Neutrophil (primary cell): ENCODE data around the gene MAGEH1.
"Not testable (repeated sequence)": the region's sequence is repeated elsewhere in the genome, so short reads cannot be mapped to it uniquely, and the experiment has no call there.

Experiments used
- H3K27ac ChIP-seq: fragments of 200-600 bp; sonication (generic); 2 replicates; pipeline ENCODE4 v1.5.1; 2016; ENCODE audit warnings: mild to moderate bottlenecking, moderate library complexity
- H3K27me3 ChIP-seq: fragments of 200-600 bp; sonication (generic); 2 replicates; pipeline ENCODE4 v1.6.0; 2016; ENCODE audit warnings: mild to moderate bottlenecking
- H3K36me3 ChIP-seq: fragments of 200-600 bp; sonication (generic); 2 replicates; pipeline ENCODE4 v1.5.1; 2017
- H3K4me1 ChIP-seq, 2 experiments: fragments of 200-600 bp in 1 of 2; sonication (generic) in 1 of 2; 1 replicate in 1 of 2; 2 replicates in 1 of 2; pipeline versions ENCODE4 v1.5.1 to v1.6.1; 2013 to 2016; ENCODE audit warnings: low read depth in 1 of 2, low read length in 1 of 2, mild to moderate bottlenecking in 1 of 2, moderate library complexity in 1 of 2; ENCODE audit not compliant: control insufficient read depth in 1 of 2, insufficient read depth in 1 of 2
- H3K4me3 ChIP-seq, 2 experiments: fragments of 200-600 bp in 1 of 2; sonication (generic) in 1 of 2; 1 replicate in 1 of 2; 2 replicates in 1 of 2; pipeline ENCODE4 v1.5.1; 2013 to 2016; ENCODE audit warnings: low read depth in 1 of 2, low read length in 1 of 2, mild to moderate bottlenecking in 1 of 2, moderate library complexity in 1 of 2
- H3K9me3 ChIP-seq: fragments of 200-600 bp; sonication (generic); 2 replicates; pipeline ENCODE4 v1.5.1; 2016
- CTCF ChIP-seq: fragments of 200-600 bp; sonication (generic); IDR thresholded peaks from 2 replicates; pipeline ENCODE4 v1.5.1; 2016; ENCODE audit warnings: antibody characterized with exemption

The MAGEH1 gene

GRCh38 chrX:55451990-55452832, at the start of gene MAGEH1:
TSS of gene MAGEH1 (plus strand) at chrX:55452127. CDS start at chrX:55452375, 248 bp downstream.
- Histone ChIP-seq H3K27ac (no peak within 1 kb of the TSS), H3K4me1 (peaks cover 0 to 12% of the 10 kb centered on the region in 2 experiments), H3K27me3 (peaks cover 6% of the 10 kb centered on the region), H3K36me3 (no peaks in the 10 kb centered on the region), H3K9me3 (no peaks in the 10 kb centered on the region), H3K4me3 (peak within 1 kb of the TSS; percentile 56 to 58)
- no peak for TF ChIP-seq CTCF

GRCh38 chrX:55427079-55427478, 24.8 kb upstream of the MAGEH1 start:
- H3K4me3 ChIP-seq, H3K4me1 ChIP-seq, H3K27me3 ChIP-seq, H3K27ac ChIP-seq, H3K36me3 ChIP-seq, H3K9me3 ChIP-seq: not testable (repeated sequence)

- H3K9me3 ChIP-seq, H3K27me3 ChIP-seq, H3K36me3 ChIP-seq, H3K4me3 ChIP-seq, H3K27ac ChIP-seq, H3K4me1 ChIP-seq: not testable (repeated sequence)
Observed at GRCh38 chrX:55443468-55443867, 8.5 kb upstream of the MAGEH1 start.

GRCh38 chrX:55450259-55450658, 1.7 kb upstream of the MAGEH1 start:
- peaks cover 6% of the 10 kb centered on the region for H3K27me3 ChIP-seq
- H3K36me3 ChIP-seq = no peaks in the 10 kb centered on the region
- H3K4me3 ChIP-seq = no peak overlapping the region
- no peak for TF ChIP-seq CTCF
- H3K4me1 ChIP-seq = peaks cover 0 to 12% of the 10 kb centered on the region in 2 experiments
- H3K9me3 ChIP-seq = no peaks in the 10 kb centered on the region
- no peak overlapping the region for H3K27ac ChIP-seq

- Histone ChIP-seq H3K27me3 (peaks cover 6% of the 10 kb centered on the region), H3K4me3 (no peak overlapping the region), H3K27ac (no peak overlapping the region), H3K4me1 (peaks cover 0 to 12% of the 10 kb centered on the region in 2 experiments), H3K9me3 (no peaks in the 10 kb centered on the region), H3K36me3 (no peaks in the 10 kb centered on the region)
- no peak for TF ChIP-seq CTCF
Observed at GRCh38 chrX:55451141-55451540, 786 bp upstream of the MAGEH1 start.

GRCh38 chrX:55451626-55451989, 319 bp upstream of the MAGEH1 start:
- H3K27me3 ChIP-seq = peaks cover 6% of the 10 kb centered on the region
- peak overlapping the region; percentile 56 to 58 for H3K4me3 ChIP-seq
- no peaks in the 10 kb centered on the region for H3K9me3 ChIP-seq
- H3K27ac ChIP-seq = no peak overlapping the region
- TF ChIP-seq CTCF = no peak
- peaks cover 0 to 12% of the 10 kb centered on the region in 2 experiments for H3K4me1 ChIP-seq
- no peaks in the 10 kb centered on the region for H3K36me3 ChIP-seq
